Suprapubic skin (tissue), 4 donors: ENCODE results near the gene NFE2L1.
A peak's percentile ranks its signal among the peaks of the same experiment; 100 is the strongest.

Source experiments
- POLR2A ChIP-seq, 2 donors: fragments of 450-650 bp; IDR thresholded peaks; one replicate each; pipeline ENCODE4 v1.6.1; 2017; ENCODE audit warnings: antibody characterized with exemption in 2 of 2, mild to moderate bottlenecking in 2 of 2, moderate library complexity in 2 of 2
- POLR2AphosphoS5 ChIP-seq, 3 donors: sonication (generic); formaldehyde crosslinking; IDR thresholded peaks; one replicate each; pipeline ENCODE4 v1.6.1; 2017; ENCODE audit warnings: antibody characterized with exemption in 3 of 3
- TF ChIP-seq, protein P1 (sequence below), 2 donors: fragments of 200-600 bp in 1 of 2; fragments of 450-650 bp in 1 of 2; sonication (generic) in 1 of 2; IDR thresholded peaks; one replicate each; pipeline ENCODE4 v1.5.1; 2016 to 2019; ENCODE audit warnings: antibody characterized with exemption in 2 of 2, mild to moderate bottlenecking in 1 of 2, moderate library complexity in 1 of 2

DNA sequence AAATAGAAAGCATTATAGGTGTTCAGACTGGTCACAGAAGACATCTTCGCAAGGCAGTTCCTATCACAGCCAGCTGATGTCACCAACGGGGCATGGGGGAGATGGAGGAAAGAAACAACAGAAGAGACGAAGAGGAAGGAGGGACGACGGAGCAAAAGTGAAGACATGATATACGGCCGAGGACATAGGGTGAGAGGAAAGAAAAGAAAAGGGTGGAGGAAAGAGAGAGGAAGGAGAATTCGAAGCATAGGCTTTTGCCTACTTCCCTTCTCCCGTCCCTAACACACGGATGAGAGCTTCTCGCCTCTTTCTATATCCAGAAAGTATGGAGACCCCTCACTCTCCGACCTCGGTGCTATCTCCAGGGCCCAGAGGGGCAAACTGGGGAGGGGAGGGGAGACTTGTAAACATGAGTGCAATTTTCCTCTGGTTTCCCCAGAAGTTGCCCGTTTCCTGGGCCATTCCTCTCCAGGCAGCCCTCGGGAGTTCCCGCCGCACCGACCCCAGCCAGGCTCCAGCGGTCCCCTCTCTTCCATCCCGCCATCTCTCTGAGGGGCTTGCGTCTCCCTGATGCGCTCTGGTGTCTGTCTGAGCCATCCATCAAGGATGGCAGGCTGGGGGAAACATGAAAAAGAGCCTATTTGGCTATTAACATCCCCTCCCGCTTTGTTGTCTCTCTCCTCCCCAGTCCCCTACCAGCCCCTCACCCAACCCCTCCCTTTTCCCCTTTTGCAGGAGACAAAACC lies 36.6 kb upstream of the NFE2L1 start:
- TF ChIP-seq, protein P1, sequence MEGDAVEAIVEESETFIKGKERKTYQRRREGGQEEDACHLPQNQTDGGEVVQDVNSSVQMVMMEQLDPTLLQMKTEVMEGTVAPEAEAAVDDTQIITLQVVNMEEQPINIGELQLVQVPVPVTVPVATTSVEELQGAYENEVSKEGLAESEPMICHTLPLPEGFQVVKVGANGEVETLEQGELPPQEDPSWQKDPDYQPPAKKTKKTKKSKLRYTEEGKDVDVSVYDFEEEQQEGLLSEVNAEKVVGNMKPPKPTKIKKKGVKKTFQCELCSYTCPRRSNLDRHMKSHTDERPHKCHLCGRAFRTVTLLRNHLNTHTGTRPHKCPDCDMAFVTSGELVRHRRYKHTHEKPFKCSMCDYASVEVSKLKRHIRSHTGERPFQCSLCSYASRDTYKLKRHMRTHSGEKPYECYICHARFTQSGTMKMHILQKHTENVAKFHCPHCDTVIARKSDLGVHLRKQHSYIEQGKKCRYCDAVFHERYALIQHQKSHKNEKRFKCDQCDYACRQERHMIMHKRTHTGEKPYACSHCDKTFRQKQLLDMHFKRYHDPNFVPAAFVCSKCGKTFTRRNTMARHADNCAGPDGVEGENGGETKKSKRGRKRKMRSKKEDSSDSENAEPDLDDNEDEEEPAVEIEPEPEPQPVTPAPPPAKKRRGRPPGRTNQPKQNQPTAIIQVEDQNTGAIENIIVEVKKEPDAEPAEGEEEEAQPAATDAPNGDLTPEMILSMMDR (IDR thresholded peaks at IDR 0.05), result peak in 1 of 2 donors; percentile 26
- TF ChIP-seq POLR2AphosphoS5 (IDR thresholded peaks at IDR 0.05) (no peak), POLR2A (IDR thresholded peaks at IDR 0.05) (no peak)
